ENCODE data around the gene GALNT7.

The GALNT7 gene

DNA sequence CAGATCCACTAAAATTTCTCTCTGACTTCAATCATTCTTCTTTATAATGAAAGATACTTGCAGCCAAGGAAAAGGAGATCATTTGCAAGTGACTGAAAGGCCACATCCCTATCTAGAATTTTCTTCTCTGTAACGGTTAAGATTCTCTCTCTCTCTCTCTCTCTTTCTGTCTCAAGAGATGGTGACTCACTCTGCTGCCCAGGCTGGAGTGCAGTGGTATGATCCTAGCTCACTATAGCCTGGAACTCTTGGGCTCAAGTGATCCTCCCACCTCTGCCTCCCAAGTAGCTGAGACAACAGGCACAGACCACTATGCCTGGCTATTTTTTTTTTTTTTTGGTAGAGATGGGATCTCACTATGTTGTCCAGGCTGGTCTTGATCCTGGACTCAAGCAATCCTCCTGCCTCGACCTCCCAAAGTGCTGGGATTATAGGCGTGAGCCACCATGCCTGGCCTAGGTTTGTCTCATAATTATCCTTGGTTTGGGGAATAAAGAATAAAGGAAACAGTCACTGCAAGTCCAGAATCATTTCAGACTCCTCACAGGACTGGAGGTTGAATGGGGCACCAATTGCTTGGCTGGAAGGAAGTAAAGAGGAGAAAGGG lies 33.3 kb upstream of the GALNT7 start:
- no peak for TF ChIP-seq POLR2AphosphoS5 (IDR thresholded peaks at IDR 0.05; ENCODE audit: low read depth, low read length)
- TF ChIP-seq TAF1 (IDR thresholded peaks at IDR 0.05; ENCODE audit: borderline replicate concordance, insufficient read depth, low read length), result no peak
- no peak for TF ChIP-seq FOXP2 (optimal IDR thresholded peaks at IDR 0.05; ENCODE audit: borderline replicate concordance, extremely low read depth, extremely low read length, insufficient read depth)
- no peak for TF ChIP-seq SIN3A (IDR thresholded peaks at IDR 0.05; ENCODE audit: borderline replicate concordance, insufficient read depth, low read length)
- TF ChIP-seq, protein P1, sequence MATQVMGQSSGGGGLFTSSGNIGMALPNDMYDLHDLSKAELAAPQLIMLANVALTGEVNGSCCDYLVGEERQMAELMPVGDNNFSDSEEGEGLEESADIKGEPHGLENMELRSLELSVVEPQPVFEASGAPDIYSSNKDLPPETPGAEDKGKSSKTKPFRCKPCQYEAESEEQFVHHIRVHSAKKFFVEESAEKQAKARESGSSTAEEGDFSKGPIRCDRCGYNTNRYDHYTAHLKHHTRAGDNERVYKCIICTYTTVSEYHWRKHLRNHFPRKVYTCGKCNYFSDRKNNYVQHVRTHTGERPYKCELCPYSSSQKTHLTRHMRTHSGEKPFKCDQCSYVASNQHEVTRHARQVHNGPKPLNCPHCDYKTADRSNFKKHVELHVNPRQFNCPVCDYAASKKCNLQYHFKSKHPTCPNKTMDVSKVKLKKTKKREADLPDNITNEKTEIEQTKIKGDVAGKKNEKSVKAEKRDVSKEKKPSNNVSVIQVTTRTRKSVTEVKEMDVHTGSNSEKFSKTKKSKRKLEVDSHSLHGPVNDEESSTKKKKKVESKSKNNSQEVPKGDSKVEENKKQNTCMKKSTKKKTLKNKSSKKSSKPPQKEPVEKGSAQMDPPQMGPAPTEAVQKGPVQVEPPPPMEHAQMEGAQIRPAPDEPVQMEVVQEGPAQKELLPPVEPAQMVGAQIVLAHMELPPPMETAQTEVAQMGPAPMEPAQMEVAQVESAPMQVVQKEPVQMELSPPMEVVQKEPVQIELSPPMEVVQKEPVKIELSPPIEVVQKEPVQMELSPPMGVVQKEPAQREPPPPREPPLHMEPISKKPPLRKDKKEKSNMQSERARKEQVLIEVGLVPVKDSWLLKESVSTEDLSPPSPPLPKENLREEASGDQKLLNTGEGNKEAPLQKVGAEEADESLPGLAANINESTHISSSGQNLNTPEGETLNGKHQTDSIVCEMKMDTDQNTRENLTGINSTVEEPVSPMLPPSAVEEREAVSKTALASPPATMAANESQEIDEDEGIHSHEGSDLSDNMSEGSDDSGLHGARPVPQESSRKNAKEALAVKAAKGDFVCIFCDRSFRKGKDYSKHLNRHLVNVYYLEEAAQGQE (IDR thresholded peaks at IDR 0.05; ENCODE audit: insufficient read depth in 1 of 2, low read depth in 2 of 2, low read length in 2 of 2), result no peak

- no peak for TF ChIP-seq FOXP2 (optimal IDR thresholded peaks at IDR 0.05; ENCODE audit: borderline replicate concordance, extremely low read depth, extremely low read length, insufficient read depth)
- TF ChIP-seq, protein P1 (IDR thresholded peaks at IDR 0.05; ENCODE audit: insufficient read depth in 1 of 2, low read depth in 2 of 2, low read length in 2 of 2), result no peak
- TF ChIP-seq POLR2AphosphoS5 (IDR thresholded peaks at IDR 0.05; ENCODE audit: low read depth, low read length), result no peak
- no peak for TF ChIP-seq SIN3A (IDR thresholded peaks at IDR 0.05; ENCODE audit: borderline replicate concordance, insufficient read depth, low read length)
- no peak for TF ChIP-seq TAF1 (IDR thresholded peaks at IDR 0.05; ENCODE audit: borderline replicate concordance, insufficient read depth, low read length)
These were observed 30.0 kb upstream of the GALNT7 start for GRCh38 chr4:173138624-173139023.

GRCh38 chr4:173139561-173139960 lies 29.1 kb upstream of the GALNT7 start:
- TF ChIP-seq TAF1 (IDR thresholded peaks at IDR 0.05; ENCODE audit: borderline replicate concordance, insufficient read depth, low read length), result no peak
- no peak for TF ChIP-seq POLR2AphosphoS5 (IDR thresholded peaks at IDR 0.05; ENCODE audit: low read depth, low read length)
- TF ChIP-seq, protein P1 (IDR thresholded peaks at IDR 0.05; ENCODE audit: insufficient read depth in 1 of 2, low read depth in 2 of 2, low read length in 2 of 2), result no peak
- no peak for TF ChIP-seq FOXP2 (optimal IDR thresholded peaks at IDR 0.05; ENCODE audit: borderline replicate concordance, extremely low read depth, extremely low read length, insufficient read depth)
- TF ChIP-seq SIN3A (IDR thresholded peaks at IDR 0.05; ENCODE audit: borderline replicate concordance, insufficient read depth, low read length), result no peak

- no peak for TF ChIP-seq SIN3A (IDR thresholded peaks at IDR 0.05; ENCODE audit: borderline replicate concordance, insufficient read depth, low read length)
- TF ChIP-seq FOXP2 (optimal IDR thresholded peaks at IDR 0.05; ENCODE audit: borderline replicate concordance, extremely low read depth, extremely low read length, insufficient read depth), result no peak
- TF ChIP-seq TAF1 (IDR thresholded peaks at IDR 0.05; ENCODE audit: borderline replicate concordance, insufficient read depth, low read length), result no peak
- no peak for TF ChIP-seq POLR2AphosphoS5 (IDR thresholded peaks at IDR 0.05; ENCODE audit: low read depth, low read length)
- TF ChIP-seq, protein P1 (IDR thresholded peaks at IDR 0.05; ENCODE audit: insufficient read depth in 1 of 2, low read depth in 2 of 2, low read length in 2 of 2), result no peak
These were observed 23.5 kb upstream of the GALNT7 start for GRCh38 chr4:173145131-173145530.

Data from PFSK-1 (cell line).